Right lung (tissue), 5 donors: ENCODE measurements around the gene POLR2I. TPM values are rescaled to one million over a fixed set of nuclear protein-coding genes. Genes with fewer than 3 reads are reported as not detected.
"Not testable (repeated sequence)": the region's sequence is repeated elsewhere in the genome, so short reads cannot be mapped to it uniquely, and the experiment has no call there.

ENCODE experiments used
- DNase-seq, 2 donors: peaks; one replicate each; pipeline ENCODE4 v3.0.0-alpha.2; 2013
- polyA plus RNA-seq, 5 donors: library from polyadenylated mRNA; unstranded; fragments of 120-200 nt; gene quantifications; one replicate each; pipeline versions ENCODE4 v1.2.1 to v1.2.3, GENCODE V29; 2013; ENCODE audit warnings: inconsistent platforms in 1 of 5, low replicate concordance in 1 of 5; ENCODE audit not compliant: insufficient read length in 5 of 5, insufficient read depth in 1 of 5

Gene POLR2I
- polyA plus RNA-seq, 5 donors, result 34.3 to 64.7 (median 36.4) TPM

DNA sequence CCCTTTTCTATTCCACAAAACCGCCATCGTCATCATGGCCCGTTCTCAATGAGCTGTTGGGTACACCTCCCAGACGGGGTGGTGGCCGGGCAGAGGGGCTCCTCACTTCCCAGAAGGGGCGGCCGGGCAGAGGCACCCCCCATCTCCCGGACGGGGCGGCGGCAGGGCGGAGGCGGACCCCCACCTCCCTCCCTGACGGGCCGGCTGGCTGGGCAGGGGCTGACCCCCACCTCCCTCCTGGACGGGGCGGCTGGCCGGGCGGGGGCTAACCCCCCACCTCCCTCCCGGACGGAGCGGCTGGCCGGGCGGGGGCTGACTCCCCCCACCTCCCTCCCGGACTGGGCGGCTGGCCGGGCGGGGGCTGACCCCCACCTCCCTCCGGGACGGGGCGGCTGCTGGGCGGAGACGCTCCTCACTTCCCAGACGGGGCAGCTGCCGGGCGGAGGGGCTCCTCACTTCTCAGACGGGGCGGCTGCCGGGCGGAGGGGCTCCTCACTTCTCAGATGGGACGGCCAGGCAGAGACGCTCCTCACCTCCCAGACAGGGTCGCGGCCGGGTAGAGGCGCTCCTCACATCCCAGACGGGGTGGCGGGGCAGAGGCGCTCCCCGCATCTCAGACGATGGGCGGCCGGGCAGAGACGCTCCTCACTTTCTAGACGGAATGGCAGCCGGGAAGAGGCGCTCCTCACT, 45.7 kb downstream of the POLR2I start:
- DNase-seq, result not testable (repeated sequence)

DNA sequence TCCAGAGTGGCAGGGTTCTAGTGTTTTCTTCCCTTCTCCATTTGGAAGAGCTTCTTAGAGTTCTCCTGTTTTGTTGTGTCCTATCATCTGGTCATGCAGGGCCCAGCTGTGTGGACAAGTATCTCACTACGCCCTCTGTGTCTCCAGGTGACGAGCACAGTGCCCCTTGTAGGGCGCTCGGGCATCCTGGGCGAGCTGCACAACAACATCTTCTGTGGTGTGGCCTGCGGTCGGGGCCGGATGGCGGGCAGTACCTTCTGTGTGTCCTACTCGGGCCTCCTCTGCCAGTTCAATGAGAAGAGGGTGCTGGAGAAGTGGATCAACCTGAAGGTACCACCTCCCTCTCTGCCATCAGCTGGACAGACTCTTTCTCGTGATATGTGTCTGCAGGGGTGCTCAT, 47.0 kb downstream of the POLR2I start:
- DNase-seq, result no peak

DNA sequence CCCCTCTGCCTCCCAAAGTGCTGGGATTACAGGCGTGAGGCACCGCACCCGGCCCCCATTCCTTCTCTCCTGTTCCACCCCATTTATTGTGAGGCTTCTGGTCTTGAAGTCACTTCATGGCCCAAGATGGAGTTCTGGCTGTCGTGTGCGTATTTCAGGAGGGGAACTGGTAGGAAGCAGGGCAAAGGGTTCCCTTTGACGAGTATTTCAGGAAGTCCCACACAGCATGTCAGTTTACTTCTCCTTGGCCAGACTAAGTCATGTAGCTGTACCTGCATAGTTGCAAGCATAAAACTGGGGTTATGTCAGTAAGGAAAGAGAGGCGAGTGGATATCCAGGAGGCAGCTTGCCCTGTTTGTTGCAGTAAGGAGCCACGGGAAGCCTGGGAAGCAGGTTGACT, 49.8 kb downstream of the POLR2I start:
- DNase-seq, result no peak

Other genes starting within 250 kb of the POLR2I start
- gene APLP1, start 246.3 kb downstream of the POLR2I start, polyA plus RNA-seq, result 10 to 100 TPM in 1 of 5 donors, 1 to 10 TPM in 4; 8.2 to 13.8 (median 9.0) TPM
- 1 to 10 TPM; 3.7 to 7.0 (median 5.7) TPM for gene NFKBID, start 214.3 kb downstream of the POLR2I start, polyA plus RNA-seq
- 1 to 10 TPM; 5.0 to 7.9 (median 6.0) TPM for gene HCST, start 212.3 kb downstream of the POLR2I start, polyA plus RNA-seq
- 10 to 100 TPM; 12.1 to 20.4 (median 14.7) TPM for gene TYROBP, start 206.6 kb downstream of the POLR2I start, polyA plus RNA-seq
- gene LRFN3, start 178.5 kb downstream of the POLR2I start, polyA plus RNA-seq, result 10 to 100 TPM in 2 of 5 donors, 1 to 10 TPM in 3; 6.5 to 18.2 (median 7.7) TPM
- gene SDHAF1, start 119.7 kb downstream of the POLR2I start, polyA plus RNA-seq, result 10 to 100 TPM in 4 of 5 donors, 1 to 10 TPM in 1; 9.1 to 15.0 (median 11.7) TPM
- gene SYNE4, start 106.1 kb downstream of the POLR2I start, polyA plus RNA-seq, result 10 to 100 TPM in 2 of 5 donors, 1 to 10 TPM in 3; 6.4 to 10.9 (median 9.9) TPM
- 10 to 100 TPM; 17.2 to 19.0 (median 18.4) TPM for gene ALKBH6, start 100.7 kb downstream of the POLR2I start, polyA plus RNA-seq
- gene CLIP3, start 82.0 kb downstream of the POLR2I start, polyA plus RNA-seq, result 10 to 100 TPM; 23.6 to 31.9 (median 25.6) TPM
- 1 to 10 TPM; 4.2 to 9.0 (median 6.6) TPM for gene THAP8, start 60.6 kb downstream of the POLR2I start, polyA plus RNA-seq
- gene WDR62, start 60.0 kb downstream of the POLR2I start, polyA plus RNA-seq, result 1 to 10 TPM; 4.3 to 6.0 (median 4.9) TPM
- gene OVOL3, start 3.7 kb downstream of the POLR2I start, polyA plus RNA-seq, result under 1 TPM in 3 of 5 donors, not detected in 2; 0.15 to 0.27 (median 0.16) TPM
- 100 to 1,000 TPM in 4 of 5 donors, 10 to 100 TPM in 1; 96.1 to 147 (median 107) TPM for gene TBCB, start 593 bp upstream of the POLR2I start, polyA plus RNA-seq
- 100 to 1,000 TPM; 470 to 696 (median 513) TPM for gene CAPNS1, start 25.2 kb upstream of the POLR2I start, polyA plus RNA-seq
- gene COX7A1, start 37.6 kb upstream of the POLR2I start, polyA plus RNA-seq, result 10 to 100 TPM; 25.5 to 78.0 (median 37.3) TPM
- gene ZNF565, start 99.8 kb upstream of the POLR2I start, polyA plus RNA-seq, result 1 to 10 TPM; 5.4 to 7.6 (median 7.1) TPM
- gene ZNF146, start 100.2 kb upstream of the POLR2I start, polyA plus RNA-seq, result 100 to 1,000 TPM in 4 of 5 donors, 10 to 100 TPM in 1; 91.5 to 149 (median 129) TPM